ENCODE data around the gene SHISA9.

DNA sequence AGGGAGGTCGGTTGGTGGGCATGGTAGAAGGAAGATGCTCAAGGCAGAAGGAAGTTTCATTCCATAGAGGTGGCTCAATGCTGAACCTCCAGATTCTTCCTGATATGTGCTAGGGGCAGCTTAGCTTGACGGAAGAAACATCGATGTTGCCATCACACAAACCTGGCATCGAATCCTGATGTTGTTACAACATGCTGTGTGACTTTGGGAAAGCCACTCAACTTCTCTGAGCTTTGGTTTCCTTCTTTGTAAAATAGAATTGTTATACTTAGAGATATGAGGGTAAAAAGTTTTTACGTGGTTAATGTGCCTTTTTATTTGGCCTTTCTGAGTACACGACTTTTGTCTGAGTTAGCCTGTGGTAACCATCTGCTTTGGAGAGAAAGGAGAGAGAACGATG, 287.9 kb downstream of the SHISA9 start:
- TF ChIP-seq, protein P1, sequence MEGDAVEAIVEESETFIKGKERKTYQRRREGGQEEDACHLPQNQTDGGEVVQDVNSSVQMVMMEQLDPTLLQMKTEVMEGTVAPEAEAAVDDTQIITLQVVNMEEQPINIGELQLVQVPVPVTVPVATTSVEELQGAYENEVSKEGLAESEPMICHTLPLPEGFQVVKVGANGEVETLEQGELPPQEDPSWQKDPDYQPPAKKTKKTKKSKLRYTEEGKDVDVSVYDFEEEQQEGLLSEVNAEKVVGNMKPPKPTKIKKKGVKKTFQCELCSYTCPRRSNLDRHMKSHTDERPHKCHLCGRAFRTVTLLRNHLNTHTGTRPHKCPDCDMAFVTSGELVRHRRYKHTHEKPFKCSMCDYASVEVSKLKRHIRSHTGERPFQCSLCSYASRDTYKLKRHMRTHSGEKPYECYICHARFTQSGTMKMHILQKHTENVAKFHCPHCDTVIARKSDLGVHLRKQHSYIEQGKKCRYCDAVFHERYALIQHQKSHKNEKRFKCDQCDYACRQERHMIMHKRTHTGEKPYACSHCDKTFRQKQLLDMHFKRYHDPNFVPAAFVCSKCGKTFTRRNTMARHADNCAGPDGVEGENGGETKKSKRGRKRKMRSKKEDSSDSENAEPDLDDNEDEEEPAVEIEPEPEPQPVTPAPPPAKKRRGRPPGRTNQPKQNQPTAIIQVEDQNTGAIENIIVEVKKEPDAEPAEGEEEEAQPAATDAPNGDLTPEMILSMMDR (IDR thresholded peaks at IDR 0.05; ENCODE audit: insufficient read depth, low read length), result no peak
- TF ChIP-seq POLR2AphosphoS5 (IDR thresholded peaks at IDR 0.05; ENCODE audit: low read depth) (no peak), GABPA (IDR thresholded peaks at IDR 0.05; ENCODE audit: low read depth) (no peak), SPI1 (IDR thresholded peaks at IDR 0.05; ENCODE audit: borderline replicate concordance, low read depth) (no peak)
- TF ChIP-seq, protein P2, sequence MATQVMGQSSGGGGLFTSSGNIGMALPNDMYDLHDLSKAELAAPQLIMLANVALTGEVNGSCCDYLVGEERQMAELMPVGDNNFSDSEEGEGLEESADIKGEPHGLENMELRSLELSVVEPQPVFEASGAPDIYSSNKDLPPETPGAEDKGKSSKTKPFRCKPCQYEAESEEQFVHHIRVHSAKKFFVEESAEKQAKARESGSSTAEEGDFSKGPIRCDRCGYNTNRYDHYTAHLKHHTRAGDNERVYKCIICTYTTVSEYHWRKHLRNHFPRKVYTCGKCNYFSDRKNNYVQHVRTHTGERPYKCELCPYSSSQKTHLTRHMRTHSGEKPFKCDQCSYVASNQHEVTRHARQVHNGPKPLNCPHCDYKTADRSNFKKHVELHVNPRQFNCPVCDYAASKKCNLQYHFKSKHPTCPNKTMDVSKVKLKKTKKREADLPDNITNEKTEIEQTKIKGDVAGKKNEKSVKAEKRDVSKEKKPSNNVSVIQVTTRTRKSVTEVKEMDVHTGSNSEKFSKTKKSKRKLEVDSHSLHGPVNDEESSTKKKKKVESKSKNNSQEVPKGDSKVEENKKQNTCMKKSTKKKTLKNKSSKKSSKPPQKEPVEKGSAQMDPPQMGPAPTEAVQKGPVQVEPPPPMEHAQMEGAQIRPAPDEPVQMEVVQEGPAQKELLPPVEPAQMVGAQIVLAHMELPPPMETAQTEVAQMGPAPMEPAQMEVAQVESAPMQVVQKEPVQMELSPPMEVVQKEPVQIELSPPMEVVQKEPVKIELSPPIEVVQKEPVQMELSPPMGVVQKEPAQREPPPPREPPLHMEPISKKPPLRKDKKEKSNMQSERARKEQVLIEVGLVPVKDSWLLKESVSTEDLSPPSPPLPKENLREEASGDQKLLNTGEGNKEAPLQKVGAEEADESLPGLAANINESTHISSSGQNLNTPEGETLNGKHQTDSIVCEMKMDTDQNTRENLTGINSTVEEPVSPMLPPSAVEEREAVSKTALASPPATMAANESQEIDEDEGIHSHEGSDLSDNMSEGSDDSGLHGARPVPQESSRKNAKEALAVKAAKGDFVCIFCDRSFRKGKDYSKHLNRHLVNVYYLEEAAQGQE (IDR thresholded peaks at IDR 0.05; ENCODE audit: insufficient replicate concordance, low read depth), result no peak

Measured in HL-60 (cell line).